Measurements from ENCODE around the gene PSMC5. TPM values are rescaled to one million over a fixed set of nuclear protein-coding genes. Genes with fewer than 3 reads are reported as not detected.

Gene PSMC5
- total RNA-seq, 2 experiments from 2014 or later, result 32.6 to 105 TPM

GRCh38 chr17:63847525-63848249 lies 20.5 kb downstream of the PSMC5 start:
- no peak for DNase-seq (ENCODE audit: low spot score)
- H3K9me2 ChIP-seq (ENCODE audit: insufficient read depth, low read length), result no peaks in the 10 kb centered on the region
- BruUV-seq (replicated peaks), result no TSS peak
- TF ChIP-seq EZH2phosphoT487 (IDR thresholded peaks at IDR 0.05; ENCODE audit: borderline replicate concordance, low read depth, low read length) (no peak), CTCF (conservative IDR thresholded peaks at IDR 0.05; ENCODE audit: low read length) (no peak)
- no peaks in the 10 kb centered on the region for H3K36me3 ChIP-seq (ENCODE audit: insufficient read depth, low read length)
- no peak overlapping the region for H3K27ac ChIP-seq (ENCODE audit: low read depth, low read length, poor library complexity, severe bottlenecking)
- ChIA-PET POLR2A (interaction anchor here (0.6 kb wide), 1 partner anchor 171 kb away, joined by 6 read pairs; no protein-coding TSS in a partner anchor), CTCF (ENCODE audit: unreplicated experiment) (interaction anchor here (1.5 kb wide), 1 partner anchor 18 kb away, joined by 4 read pairs; no protein-coding TSS in a partner anchor)
- H4K20me1 ChIP-seq (ENCODE audit: insufficient read depth, low read length), result no peaks in the 10 kb centered on the region
- peaks cover 23% of the 10 kb centered on the region for H3K4me1 ChIP-seq (ENCODE audit: insufficient read depth, low read length, poor library complexity, severe bottlenecking)
- H3K79me2 ChIP-seq (ENCODE audit: insufficient read depth, low read depth, low read length), result no peaks in the 10 kb centered on the region
- no peaks in the 10 kb centered on the region; the same call in 1 of the 2 replicates for H3K9me3 ChIP-seq (ENCODE audit: low read length)
- no peak overlapping the region for H2AFZ ChIP-seq (ENCODE audit: low read length)
- H3K4me3 ChIP-seq (ENCODE audit: low read depth, low read length, poor library complexity, severe bottlenecking), result no peak overlapping the region
- intact Hi-C loops (cut with micrococcal nuclease; ENCODE audit: unreplicated experiment), result no loop called here
- H3K4me2 ChIP-seq (ENCODE audit: low read length), result no peak overlapping the region

- Histone ChIP-seq H3K4me2 (ENCODE audit: low read length) (peak overlapping the region; percentile 51; the same call in 1 of the 2 replicates), H3K9me2 (ENCODE audit: insufficient read depth, low read length) (no peaks in the 10 kb centered on the region), H3K4me3 (ENCODE audit: low read depth, low read length, poor library complexity, severe bottlenecking) (peak overlapping the region; percentile 22), H3K27ac (ENCODE audit: low read depth, low read length, poor library complexity, severe bottlenecking) (peak overlapping the region; percentile 44), H4K20me1 (ENCODE audit: insufficient read depth, low read length) (no peaks in the 10 kb centered on the region), H3K4me1 (ENCODE audit: insufficient read depth, low read length, poor library complexity, severe bottlenecking) (peaks cover 18% of the 10 kb centered on the region), H2AFZ (ENCODE audit: low read length) (peak overlapping the region; percentile 77), H3K36me3 (ENCODE audit: insufficient read depth, low read length) (no peaks in the 10 kb centered on the region), H3K79me2 (ENCODE audit: insufficient read depth, low read depth, low read length) (no peaks in the 10 kb centered on the region), H3K9me3 (ENCODE audit: low read length) (no peaks in the 10 kb centered on the region; the same call in 1 of the 2 replicates)
- no TSS peak for BruUV-seq (replicated peaks)
- peak; percentile 95 for DNase-seq (ENCODE audit: low spot score)
- ChIA-PET POLR2A (no interaction called here), CTCF (ENCODE audit: unreplicated experiment) (interaction anchor here (1.0 to 1.5 kb wide), 2 partner anchors 17 to 43 kb away, joined by 3 to 4 read pairs; no protein-coding TSS in a partner anchor)
- intact Hi-C loops (cut with micrococcal nuclease; ENCODE audit: unreplicated experiment), result no loop called here
- TF ChIP-seq EZH2phosphoT487 (IDR thresholded peaks at IDR 0.05; ENCODE audit: borderline replicate concordance, low read depth, low read length), result no peak
- peak; percentile 85 for TF ChIP-seq CTCF (conservative IDR thresholded peaks at IDR 0.05; ENCODE audit: low read length)
Measured at GRCh38 chr17:63848834-63849689, 21.8 kb downstream of the PSMC5 start.

Measured in OCI-LY7 (cell line).